ENCODE results near the gene PGLYRP4.
"Not testable (repeated sequence)": the region's sequence is repeated elsewhere in the genome, so short reads cannot be mapped to it uniquely, and the experiment has no call there.

The PGLYRP4 gene

DNA sequence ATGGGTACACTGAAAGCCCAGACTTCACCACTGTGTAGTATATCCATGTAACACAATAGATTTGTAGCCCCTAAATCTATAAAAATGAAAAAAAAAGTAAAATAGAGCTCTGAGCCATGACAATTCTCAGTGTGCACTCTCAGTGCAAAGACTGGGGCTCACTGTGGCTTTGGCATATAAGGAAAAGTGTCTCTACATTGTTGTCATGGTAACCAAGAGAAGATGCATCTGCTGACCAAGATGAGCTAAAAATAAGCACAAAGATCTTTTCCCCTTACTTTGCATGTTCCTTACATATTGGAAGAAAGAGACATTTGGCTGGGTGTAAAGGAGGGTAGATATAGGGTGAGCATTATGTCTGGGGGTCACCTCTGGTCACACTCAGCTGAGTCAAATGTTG is 12.0 kb downstream of the PGLYRP4 start:
- DNase-seq = no peak

DNA sequence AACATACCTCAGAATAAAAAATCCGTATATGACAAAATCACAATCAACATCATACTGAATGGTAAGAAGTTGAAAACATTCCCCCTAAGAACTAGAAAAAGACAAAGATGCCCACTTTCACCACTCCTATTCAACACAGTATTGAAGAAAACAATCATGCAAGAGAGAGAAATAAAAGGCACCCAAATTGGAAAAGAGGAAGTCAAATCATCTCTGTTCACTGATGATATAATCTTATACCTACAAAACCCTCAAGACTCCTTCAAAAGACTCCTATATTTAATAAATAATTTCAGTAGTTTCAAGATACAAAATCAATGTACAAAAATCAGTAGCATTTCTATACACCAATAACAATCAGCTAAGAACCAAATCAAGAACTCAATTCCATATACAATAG is 14.7 kb downstream of the PGLYRP4 start:
- no peak for DNase-seq

DNA sequence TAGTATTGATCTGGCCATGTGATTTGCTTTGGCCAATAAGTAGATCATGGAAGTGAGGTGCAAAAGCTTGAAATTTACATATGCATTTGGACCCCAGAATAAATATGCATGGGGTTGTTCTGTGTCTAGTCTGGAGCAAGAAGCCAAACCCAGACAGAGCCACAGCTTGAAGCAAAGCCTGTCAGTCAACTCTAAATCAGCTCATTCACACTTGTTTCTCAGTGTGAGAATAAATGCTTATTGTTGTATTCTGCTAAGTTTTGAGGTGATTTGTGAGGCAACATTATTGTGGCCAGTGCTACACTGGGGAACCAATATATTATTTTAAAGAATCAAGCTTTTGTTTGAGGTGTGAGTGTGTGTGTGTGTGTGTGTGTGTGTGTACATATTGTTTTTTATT is 23.7 kb downstream of the PGLYRP4 start:
- no peak for DNase-seq

DNA sequence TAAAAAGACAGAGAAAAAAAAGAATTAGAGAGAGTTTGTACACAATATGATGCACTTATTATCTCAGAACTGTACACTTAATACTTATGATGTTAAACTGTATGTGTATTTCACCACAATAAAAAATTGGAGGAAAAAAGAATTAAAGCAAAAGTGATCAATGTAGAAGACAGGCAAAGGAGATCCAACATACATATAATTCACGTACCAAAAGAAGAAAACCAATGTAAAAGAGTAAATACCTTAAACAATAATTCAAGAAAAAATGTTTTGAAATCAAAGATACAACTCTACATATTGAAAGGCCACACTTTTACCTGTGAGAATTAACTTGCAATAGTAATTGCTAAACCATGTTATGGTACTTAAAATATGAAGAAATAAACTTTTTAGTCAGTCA is 26.1 kb downstream of the PGLYRP4 start:
- DNase-seq = no peak

DNA sequence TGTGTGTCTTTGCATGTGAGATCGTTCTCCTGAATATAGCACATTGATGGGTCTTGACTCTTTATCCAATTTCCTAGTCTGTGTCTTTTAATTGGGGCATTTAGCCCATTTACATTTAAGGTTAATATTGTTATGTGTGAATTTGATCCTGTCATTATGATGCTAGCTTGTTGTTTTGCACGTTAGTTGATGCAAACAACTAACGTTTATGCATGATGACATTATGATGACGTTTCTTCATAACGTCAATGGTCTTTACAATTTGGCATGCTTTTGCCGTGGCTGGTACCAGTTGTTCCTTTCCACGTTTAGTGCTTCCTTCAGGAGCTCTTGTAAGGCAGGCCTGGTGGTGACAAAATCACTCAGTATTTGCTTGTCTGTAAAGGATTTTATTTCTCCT is 30.5 kb downstream of the PGLYRP4 start:
- not testable (repeated sequence) for DNase-seq

DNA sequence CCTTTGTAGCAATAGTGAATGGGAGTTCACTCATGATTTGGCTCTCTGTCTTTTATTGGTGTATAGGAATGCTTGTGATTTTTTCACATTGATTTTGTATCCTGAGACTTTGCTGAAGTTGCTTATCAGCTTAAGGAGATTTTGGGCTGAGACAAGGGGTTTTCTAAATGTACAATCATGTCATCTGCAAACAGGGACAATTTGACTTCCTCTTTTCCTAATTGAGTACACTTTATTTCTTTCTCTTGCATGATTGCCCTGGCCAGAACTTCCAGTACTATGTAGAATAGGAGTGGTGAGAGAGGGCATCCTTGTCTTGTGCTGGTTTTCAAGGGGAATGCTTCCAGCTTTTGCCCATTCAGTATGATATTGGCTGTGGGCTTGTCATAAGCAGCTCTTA is 32.6 kb downstream of the PGLYRP4 start:
- DNase-seq = not testable (repeated sequence)

DNA sequence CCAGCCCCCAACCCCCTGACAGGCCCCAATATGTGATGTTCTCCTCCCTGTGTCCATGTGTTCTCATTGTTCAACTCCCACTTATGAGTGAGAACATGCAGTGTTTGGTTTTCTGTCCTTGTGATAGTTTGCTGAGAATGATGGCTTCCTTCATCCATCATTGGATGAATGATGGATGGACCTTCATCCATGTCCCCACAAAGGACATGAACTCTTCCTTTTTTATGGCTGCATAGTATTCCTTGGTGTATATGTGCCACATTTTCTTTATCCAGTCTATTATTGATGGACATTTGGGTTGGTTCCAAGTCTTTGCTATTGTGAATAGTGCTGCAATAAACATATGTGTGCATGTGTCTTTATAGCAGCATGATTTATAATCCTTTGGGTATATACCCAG is 34.3 kb downstream of the PGLYRP4 start:
- DNase-seq = not testable (repeated sequence)

DNA sequence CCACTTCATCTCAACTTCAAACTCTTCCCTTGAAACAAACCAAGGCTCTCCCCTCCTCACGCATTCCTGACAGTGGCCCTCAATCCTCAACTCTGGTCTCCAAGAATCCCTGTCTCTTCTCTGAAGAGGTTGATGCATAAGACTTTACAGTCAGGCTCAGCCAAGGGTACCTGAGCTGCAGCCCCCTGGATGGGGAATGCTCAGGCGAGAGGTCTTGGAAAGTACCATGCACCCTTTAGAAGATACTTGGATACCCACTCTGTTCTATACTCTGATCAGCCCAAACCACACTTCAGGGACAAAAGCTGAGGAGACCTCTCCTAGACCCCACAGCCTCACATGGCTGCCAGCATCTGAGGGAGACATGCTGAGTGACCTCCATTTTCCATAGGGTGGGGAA is 35.4 kb downstream of the PGLYRP4 start:
- no peak for DNase-seq

DNA sequence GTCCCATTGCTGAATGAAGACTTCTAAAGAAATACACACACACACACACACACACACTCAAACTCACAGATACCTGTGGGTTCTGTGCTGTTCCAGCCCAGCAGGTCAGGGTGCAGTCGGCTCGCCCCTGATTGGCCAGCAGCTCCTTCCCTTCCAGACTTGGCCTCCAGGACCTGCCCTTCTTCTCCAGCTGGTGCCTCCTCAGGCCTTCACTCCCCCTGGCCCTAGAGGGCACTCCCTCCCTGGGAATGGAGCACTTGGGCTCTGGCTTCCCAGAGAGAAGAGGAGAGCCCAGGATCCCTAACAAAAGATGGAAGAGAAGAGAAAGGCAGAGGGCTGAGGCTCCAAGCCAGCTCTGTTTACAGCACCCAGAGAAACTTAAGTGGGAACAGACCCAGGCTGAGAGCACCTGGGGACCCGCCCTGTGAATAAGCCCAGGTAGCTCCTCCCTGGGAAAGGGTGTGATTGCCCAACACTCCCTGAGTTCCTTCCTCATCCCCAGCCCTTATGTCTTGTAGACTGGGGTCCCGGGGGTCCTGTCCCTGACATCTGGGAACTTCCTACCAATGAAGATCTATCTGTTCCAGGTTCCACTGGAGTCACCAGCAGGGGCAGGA is 36.0 kb downstream of the PGLYRP4 start, which contains the start of gene PGLYRP3:
Gene PGLYRP3 (minus strand): TSS at position 383 of the 617 bp plus-strand sequence. CDS start 2,287 bp downstream, outside the sequence.
- no peak for DNase-seq

DNA sequence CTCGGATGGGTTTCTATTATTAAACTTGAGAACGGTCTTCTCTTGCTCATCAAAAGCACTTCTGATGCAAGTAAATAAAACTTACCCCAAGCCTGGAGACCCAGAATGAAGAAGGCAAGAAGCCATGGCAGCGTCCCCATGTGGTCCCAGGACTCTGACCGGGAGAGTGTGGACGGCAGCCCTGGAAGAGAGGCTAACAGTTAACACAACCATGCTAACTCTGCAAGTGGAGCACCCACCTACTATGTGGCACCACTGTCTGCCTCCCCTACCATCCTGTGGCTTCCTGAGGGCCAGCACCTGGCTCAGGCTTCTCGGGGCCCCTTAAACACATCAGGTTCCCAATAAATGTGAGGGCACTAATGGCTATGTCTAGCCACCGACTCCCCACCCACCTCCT is 38.1 kb downstream of the PGLYRP4 start:
- no peak for DNase-seq

DNA sequence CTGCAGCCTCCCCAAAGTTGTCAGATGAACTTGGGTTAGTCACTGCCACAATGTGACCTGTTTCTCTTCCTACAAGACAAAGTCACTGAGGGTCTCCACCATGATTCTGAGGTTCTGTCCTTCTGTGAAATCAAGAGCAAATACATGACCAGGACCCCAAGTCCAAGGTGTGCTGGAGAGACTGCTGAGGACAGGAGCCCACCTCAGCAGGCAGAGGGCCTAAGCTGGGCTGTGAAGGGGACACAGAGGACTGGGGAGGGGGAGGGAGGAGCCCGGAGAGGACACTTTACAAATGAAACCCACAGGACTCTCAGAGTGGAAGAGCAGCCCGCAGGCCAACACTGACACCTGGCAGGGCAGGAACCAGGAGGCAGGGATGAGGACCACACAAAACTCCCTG is 39.2 kb downstream of the PGLYRP4 start:
- no peak for DNase-seq

DNA sequence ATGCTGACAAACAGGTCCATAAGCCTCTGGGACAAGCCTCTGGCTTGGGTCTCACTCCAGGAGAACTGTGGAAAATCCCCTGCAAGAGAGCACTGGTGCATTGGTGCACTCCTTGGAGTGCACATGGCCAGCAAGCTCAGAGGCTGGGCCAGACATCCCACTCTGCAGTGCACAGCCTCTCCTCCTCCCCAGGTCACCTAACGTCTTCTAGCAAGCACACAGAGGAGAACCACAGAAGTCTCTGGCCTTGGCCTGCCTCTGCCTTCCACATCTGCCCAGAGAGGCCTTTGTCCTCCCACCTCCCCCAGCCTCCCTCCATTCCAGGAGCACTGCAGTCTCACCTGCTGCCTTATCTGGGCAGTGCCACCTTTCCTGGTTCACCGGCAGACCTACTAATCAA is 40.1 kb downstream of the PGLYRP4 start:
- no peak for DNase-seq

DNA sequence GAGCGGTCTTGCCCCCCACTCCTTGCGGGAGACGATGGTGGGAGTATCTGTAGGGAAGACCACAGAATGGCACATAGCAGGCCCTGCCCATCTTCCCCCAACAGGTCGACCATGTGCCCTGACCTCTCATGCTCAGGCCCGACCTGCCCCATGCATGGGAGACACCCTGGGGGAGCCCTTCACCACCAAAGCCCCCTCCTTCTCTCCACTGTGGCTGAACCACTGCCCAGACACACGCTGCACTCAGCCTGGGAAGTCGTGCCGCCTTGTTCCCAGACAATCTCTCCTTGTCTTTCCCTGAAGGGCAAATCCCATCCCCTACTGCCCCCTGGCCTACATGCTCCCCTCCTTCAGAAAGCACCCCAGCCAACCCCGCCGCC is 41.4 kb downstream of the PGLYRP4 start:
- DNase-seq = no peak

DNA sequence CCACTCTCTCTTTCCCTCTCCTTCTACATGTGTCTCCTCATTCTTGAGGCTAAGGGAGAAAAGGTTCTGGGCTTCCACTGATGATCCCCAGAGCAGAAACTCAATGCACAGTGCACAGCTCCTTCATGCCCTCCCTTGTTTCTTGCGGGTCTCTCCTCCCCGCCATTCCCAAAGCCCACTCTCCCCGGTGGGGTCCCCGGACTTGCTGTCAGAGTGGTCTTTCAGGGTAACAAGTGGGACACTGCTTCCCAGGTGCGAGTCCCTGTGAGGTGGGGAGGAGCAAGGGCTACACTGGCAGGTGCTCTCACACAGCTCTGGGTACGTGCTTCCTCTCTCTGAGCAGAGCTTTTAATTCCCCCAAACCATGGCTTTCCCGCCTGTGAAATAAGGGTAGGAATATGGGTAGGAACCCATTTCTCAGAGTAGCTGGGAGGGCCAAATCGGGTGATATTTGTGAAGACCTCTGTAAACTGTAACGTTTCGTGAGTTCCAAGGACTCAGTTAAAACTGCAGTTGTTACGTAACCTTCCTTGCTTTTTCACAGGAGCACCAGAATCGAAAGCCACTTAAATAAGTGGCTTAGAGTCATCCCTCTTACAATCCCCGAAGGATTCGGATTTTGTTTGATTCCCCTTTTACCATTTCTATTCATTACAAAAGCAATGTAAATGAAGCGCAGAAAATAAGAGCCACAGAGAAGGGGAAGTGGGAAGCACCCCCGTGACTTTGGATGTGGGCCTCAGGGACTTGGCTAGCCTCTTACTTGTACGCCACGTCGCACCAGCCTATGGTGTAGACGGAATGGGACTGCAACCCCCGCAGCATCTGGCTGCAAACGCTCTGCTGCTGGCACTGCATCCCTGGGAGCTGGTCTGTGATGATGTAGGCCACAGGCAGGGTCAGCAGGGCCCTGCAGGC is 42.1 kb downstream of the PGLYRP4 start:
- no peak for DNase-seq

DNA sequence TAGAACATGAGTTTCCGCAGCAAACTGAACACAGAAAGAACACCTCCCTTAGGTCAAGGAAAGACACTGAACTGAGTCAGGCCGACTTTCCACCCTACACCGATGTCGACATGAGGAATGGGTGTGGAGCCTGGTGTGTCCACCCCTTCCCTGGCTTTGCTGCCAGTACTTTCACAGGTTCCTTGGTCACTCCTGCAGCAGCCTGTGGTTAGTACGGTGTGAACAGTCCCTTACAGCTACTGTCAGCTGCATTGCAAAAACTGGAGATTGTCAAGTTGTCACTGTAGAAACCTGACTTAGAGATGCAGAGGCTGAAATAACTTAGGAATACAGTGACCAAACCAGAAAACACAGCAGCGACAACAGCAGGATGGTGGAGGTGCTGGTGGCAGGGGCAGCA is 43.0 kb downstream of the PGLYRP4 start:
- DNase-seq = no peak

DNA sequence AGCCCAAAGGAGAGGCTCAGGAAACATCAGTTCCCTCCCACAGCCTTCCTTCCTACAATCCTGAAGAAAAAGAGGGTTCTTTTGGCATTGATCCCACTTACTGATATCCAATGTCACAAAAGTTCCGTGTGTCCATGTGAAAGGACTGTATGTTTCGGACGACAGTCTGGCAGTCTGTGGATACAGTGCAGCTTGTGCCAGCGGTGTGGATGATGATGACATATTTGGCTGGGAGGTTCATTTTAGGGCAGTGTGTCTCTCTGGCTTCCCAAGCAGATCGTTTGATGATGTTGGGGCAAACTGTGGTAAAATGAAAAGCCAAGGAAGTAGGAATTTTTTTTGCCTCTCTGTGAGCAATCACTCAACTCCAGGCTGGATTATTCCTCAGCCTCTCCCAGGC is 46.3 kb downstream of the PGLYRP4 start:
- DNase-seq = no peak

DNA sequence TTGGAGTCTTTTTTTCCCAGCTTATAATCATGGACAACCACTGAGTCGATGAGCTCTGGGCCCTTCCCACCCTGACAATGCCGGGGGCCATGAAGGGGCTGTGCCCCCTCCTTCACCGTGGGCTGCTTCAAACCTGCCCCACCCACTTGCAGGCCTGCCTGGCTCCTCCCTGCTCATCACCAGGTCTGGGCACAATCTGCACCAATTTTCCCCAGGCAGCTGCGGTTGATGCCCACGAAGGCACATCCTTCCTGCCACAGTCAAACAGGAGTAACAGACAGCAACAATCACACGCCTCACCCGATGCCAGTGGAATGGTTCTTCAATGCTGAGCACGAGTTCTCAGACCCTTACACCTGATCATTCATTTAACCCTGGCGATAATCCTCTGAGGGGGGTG is 54.8 kb downstream of the PGLYRP4 start:
- no peak for DNase-seq

DNA sequence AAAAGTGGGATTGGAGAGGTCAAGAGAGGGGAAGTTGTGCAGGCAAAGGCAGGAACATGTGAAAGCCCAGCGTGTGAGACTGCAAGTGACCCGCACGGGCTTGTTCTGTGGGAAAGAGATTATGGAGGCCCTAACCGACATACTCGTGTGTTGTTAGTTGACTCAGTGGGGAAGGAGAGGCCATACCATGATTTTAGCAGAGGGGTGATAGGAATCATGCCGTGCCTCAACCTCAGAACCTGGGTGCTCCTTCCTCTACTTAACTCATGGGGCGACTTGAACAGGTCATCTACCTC is 55.2 kb downstream of the PGLYRP4 start:
- DNase-seq = no peak

DNA sequence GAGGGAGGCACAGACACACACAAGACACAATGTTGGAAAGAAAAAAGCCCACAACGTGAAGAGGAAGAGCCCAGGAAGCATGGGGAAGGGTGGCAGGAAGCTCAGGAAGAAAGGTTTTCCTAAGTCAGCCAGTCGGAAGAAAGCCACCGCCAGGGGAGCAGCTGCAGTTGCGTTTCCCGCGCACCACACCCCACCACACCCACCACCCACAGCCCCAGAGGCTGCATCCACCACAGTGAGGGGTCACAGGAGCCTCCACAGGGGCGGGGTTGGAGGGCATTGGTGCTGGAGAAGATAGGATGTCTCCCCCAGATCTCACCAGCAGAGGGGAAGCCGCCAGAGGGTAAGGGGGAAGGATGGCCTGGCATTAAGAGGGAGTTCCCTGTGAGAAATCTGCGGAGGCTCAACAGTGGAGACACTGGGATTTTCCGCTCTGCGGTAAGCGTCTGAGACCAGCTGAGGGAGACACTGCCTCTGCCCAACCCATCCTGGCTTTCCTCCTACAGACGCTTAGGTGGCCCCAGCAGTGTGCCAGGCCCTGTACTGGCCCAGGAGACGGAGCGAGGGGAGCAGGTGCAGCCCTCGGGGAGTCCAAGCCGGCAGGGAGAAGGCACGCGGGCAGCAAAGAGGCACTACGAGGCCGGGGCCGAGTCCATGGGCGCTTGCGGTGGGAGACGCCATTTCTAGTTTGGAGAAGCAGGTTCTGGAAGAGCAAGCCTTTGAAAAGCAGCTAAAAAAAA is 55.7 kb downstream of the PGLYRP4 start:
- no peak for DNase-seq

DNA sequence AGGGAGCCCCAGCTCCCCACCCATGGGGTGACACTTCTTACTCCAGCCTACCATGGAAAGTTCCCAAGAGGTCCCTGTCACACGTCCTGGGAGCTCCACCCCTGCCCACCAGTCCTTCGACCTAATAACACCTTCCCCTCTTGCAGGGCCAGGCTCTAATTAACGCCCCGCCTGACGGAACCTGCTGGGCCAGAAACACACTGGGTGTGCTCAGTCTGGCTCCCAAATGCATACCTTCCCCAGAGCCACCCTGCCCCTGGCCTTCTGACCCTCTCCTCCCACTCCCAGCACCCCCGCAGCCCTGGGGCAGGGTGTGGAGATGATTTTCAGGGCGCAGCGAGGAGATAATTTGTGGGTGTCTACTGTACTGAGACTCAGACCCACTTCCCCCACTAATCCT is 56.5 kb downstream of the PGLYRP4 start:
- DNase-seq = no peak

DNA sequence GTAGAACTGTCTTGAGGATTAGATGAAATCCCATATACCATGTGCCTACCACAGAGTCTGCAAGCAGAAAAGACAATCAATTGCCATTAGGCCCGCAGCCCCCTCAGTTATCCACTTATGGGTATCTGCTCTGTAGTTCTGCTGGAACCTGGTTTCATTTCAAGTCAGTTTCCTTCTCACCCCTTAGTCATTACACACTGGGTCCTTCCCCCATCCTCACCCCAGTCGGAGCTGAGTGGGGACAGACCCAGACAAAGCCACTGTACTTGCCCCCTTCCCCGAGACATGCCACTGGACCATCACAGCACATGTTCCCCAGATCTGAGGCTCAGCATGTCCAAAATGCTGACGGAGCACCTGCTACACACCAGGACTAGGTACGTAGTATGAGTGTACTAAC is 57.1 kb downstream of the PGLYRP4 start:
- no peak for DNase-seq

DNA sequence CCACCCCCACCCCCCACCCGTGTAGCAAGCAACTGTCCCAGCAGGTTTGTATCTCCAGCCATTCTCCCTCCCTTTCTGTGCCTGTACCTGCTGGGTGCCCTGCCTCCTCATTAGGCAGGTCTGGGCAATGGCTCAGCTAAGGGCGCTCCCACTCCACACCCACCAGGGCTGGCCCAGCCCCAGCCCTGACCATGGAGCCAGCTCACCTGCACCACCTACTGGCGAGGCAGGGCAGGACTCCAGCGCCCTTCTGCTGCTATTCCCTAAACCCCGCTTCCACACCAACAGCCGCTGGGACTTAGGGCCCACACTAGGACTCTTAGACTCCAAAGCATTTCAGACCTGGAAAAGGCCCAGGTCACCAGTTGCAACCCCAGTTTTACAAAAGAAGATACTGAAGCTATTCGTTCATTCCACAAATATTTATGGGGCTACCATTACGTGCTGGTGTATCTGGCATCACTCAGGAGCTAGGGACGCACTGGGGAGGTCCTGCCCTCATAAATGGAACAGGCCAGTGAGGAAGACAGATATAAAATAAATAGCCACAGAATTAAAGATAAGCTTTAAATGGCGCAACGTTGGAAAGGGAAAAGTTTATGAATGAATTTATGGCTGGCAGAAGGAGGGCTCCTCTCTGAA is 59.9 kb downstream of the PGLYRP4 start:
- no peak for DNase-seq
